Tibial artery (tissue), 4 donors: ENCODE data around the gene ARL14EP.

Experiments
- DNase-seq, 2 donors: peaks; one replicate each; pipeline ENCODE4 v3.0.0-alpha.2; 2019
- H3K27ac ChIP-seq, 2 donors: fragments of 200-600 bp; sonication (generic) in 1 of 2; 1 replicate in 1 of 2; 2 replicates in 1 of 2; pipeline ENCODE4 v1.5.1; 2018 to 2019; ENCODE audit warnings: mild to moderate bottlenecking in 1 of 2
- H3K27me3 ChIP-seq, 2 donors: fragments of 200-600 bp; sonication (generic) in 1 of 2; one replicate each; pipeline versions ENCODE4 v1.5.1 to v1.6.0; 2016 to 2019
- H3K36me3 ChIP-seq, 3 donors: fragments of 200-600 bp; sonication (generic) in 2 of 3; one replicate each; pipeline ENCODE4 v1.5.1; 2016 to 2019; ENCODE audit warnings: mild to moderate bottlenecking in 2 of 3
- H3K4me1 ChIP-seq, 4 donors: fragments of 200-600 bp; sonication (generic) in 2 of 4; 1 replicate in 3 of 4; 2 replicates in 1 of 4; pipeline ENCODE4 v1.5.1; 2016 to 2019
- H3K4me3 ChIP-seq, 2 donors: fragments of 200-600 bp; sonication (generic) in 1 of 2; 1 replicate in 1 of 2; 2 replicates in 1 of 2; pipeline ENCODE4 v1.5.1; 2018 to 2019; ENCODE audit warnings: mild to moderate bottlenecking in 2 of 2
- H3K9me3 ChIP-seq, 3 donors: fragments of 200-600 bp; sonication (generic) in 1 of 3; one replicate each; pipeline ENCODE4 v1.5.1; 2016 to 2019
- CTCF ChIP-seq, 2 experiments: fragments of 200-600 bp in 1 of 2; fragments of 450-650 bp in 1 of 2; IDR thresholded peaks; one replicate each; pipeline ENCODE4 v1.5.1; 2017 to 2019; ENCODE audit warnings: antibody characterized with exemption in 2 of 2, mild to moderate bottlenecking in 1 of 2, moderate library complexity in 1 of 2
- intact Hi-C: fragments of 100-400 bp; cut with DNase I; formaldehyde crosslinking; loops from one replicate; pipeline ENCODE4 v1.15.0; 2023; ENCODE audit warnings: low total_unique reads

Gene ARL14EP

DNA sequence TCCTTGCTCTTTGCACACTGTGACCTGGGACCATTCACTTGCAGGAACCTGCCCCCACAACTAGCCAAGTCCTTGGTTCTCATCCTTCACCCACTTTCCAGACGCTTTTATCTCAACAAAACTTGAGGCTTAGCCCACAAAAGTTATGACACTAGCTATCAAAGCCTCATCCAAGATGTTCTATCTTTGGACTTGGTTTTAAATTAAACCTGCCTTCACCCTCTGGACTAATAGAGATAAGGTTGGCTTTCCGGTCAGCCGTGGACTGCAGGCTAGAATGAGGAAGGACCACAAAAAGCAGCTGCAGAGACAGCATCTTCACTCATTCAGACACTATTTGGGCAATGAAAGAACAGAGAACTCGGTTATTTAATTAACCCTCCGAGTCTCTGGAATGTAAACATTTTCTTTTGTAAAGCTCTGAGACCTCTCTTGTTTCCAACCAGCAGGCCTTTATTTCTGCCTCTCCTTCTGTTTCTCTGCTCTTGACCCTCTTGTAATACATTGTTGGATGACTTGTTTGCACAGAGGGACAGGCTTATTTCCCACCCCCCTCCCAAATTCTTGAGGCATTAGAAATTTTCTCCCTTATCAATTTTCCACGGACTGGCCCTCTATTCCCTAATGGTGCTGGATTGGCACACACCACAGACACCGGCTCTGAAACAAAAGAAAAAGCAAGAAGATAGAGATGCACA lies 41.4 kb downstream of the ARL14EP start:
- Histone ChIP-seq H3K27ac (no peak overlapping the region), H3K36me3 (no peaks in the 10 kb centered on the region), H3K9me3 (no peaks in the 10 kb centered on the region), H3K27me3 (no peaks in the 10 kb centered on the region), H3K4me3 (no peak overlapping the region), H3K4me1 (no peaks in the 10 kb centered on the region)
- intact Hi-C loops = no loop called here
- no peak for TF ChIP-seq CTCF (IDR thresholded peaks at IDR 0.05)
- DNase-seq = no peak

DNA sequence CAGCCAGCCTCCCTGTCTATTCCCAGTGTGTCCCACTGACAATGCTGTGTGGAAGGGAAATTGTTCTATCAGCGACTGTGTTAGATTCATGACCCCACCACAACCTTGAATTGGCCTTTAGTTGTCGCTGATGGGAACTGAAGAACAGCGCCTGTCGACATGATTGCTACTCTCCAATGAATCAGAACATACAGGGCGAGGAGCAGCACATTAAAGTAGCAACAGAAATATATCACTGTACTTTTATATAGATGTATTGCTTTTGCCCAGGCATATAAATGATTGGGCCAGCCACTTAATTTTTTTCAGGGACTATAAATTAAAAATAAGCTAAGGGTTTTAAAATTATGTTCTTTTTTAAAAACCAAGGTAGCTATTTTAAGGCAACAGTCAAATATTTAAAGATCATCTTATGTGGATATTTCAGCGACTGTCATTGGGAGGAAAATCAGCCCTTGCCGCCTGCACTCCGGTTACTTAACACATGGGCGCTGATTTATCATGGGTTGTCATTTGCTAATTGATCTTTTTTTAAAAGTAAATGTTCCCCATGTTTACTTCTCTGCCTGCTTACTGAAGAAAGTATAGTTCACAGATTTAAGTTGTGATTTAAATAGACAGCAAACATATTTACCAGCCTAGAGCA lies 42.1 kb downstream of the ARL14EP start:
- intact Hi-C loops = no loop called here
- no peak overlapping the region for H3K4me3 ChIP-seq
- H3K27ac ChIP-seq = no peak overlapping the region
- DNase-seq = no peak
- TF ChIP-seq CTCF (IDR thresholded peaks at IDR 0.05) = no peak
- no peaks in the 10 kb centered on the region for H3K9me3 ChIP-seq
- H3K36me3 ChIP-seq = no peaks in the 10 kb centered on the region
- no peaks in the 10 kb centered on the region for H3K27me3 ChIP-seq
- H3K4me1 ChIP-seq = no peaks in the 10 kb centered on the region

- H3K36me3 ChIP-seq = no peaks in the 10 kb centered on the region
- H3K4me3 ChIP-seq = no peak overlapping the region
- intact Hi-C loops = no loop called here
- H3K27me3 ChIP-seq = no peaks in the 10 kb centered on the region
- no peaks in the 10 kb centered on the region for H3K4me1 ChIP-seq
- DNase-seq = no peak
- H3K27ac ChIP-seq = no peak overlapping the region
- no peak for TF ChIP-seq CTCF (IDR thresholded peaks at IDR 0.05)
- H3K9me3 ChIP-seq = no peaks in the 10 kb centered on the region
Measured at GRCh38 chr11:30365793-30366517, 43.1 kb downstream of the ARL14EP start.

DNA sequence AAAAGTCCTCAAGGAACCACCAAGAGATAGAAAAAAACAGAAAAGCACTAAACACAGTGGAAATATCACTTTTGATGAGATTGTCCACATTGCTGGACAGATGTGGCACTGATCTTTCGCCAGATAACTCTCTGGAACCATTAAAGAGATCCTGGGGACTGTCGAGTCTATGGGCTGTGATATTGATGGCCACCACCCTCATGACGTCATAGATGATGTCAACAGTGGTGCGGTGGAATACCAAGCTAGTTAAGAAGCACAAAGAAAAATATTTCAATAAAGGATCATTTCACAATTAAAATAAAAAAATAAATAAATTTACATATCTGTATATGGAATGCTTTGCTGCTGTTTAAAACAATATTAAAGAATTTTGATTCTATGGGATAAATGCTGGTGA lies 45.5 kb downstream of the ARL14EP start:
- H3K36me3 ChIP-seq = no peaks in the 10 kb centered on the region
- DNase-seq = no peak

GRCh38 chr11:30370164-30370563 lies 47.3 kb downstream of the ARL14EP start:
- intact Hi-C loops = no loop called here
- Histone ChIP-seq H3K4me3 (no peak overlapping the region), H3K36me3 (no peaks in the 10 kb centered on the region), H3K4me1 (no peaks in the 10 kb centered on the region), H3K27ac (no peak overlapping the region), H3K27me3 (no peaks in the 10 kb centered on the region), H3K9me3 (no peaks in the 10 kb centered on the region)
- TF ChIP-seq CTCF (IDR thresholded peaks at IDR 0.05) = no peak
- DNase-seq = no peak

More for the DNA sequence above, 45.5 kb downstream of the ARL14EP start:
- no peak overlapping the region for H3K27ac ChIP-seq
- intact Hi-C loops = no loop called here
- no peak for TF ChIP-seq CTCF (IDR thresholded peaks at IDR 0.05)
- H3K27me3 ChIP-seq = no peaks in the 10 kb centered on the region
- H3K9me3 ChIP-seq = no peaks in the 10 kb centered on the region
- H3K4me3 ChIP-seq = no peak overlapping the region
- no peaks in the 10 kb centered on the region for H3K4me1 ChIP-seq
